Activated CD4-positive, alpha-beta T cell treated with anti-CD3 and anti-CD28 coated beads for 36 hours (primary cell): Measurements from ENCODE around the gene RASA3. TPM values are rescaled to one million over a fixed set of nuclear protein-coding genes. Genes with fewer than 3 reads are reported as not detected.
A peak's percentile ranks its signal among the peaks of the same experiment; 100 is the strongest.

Source experiments
- ATAC-seq: fragments of 200-7000 bp; cut with Tn5 transposase; one replicate; pipeline ENCODE4 v1.10.0; 2021; ENCODE audit warnings: mild to moderate bottlenecking, moderate library complexity
- CTCF ChIA-PET: fragments of 350-600 bp; sonication (Branson Sonifier 250); formaldehyde crosslinking; loops from one replicate; lab custom pipeline; 2021; ENCODE audit warnings: antibody characterized with exemption; lab: Charles Lee
- POLR2A ChIA-PET: fragments of 350-600 bp; sonication (Branson Sonifier 250); formaldehyde crosslinking; loops from one replicate; lab custom pipeline; 2021; ENCODE audit warnings: antibody characterized with exemption, inconsistent platforms; lab: Charles Lee
- DNase-seq: peaks from one replicate; pipeline ENCODE4 v3.0.0-alpha.2; 2020
- H3K27ac Mint-ChIP-seq: one replicate; pipeline ENCODE4 v1.8.0; 2021; ENCODE audit warnings: mixed read lengths
- H3K27me3 Mint-ChIP-seq: one replicate; pipeline ENCODE4 v1.8.0; 2021; ENCODE audit warnings: mixed read lengths
- H3K36me3 Mint-ChIP-seq: one replicate; pipeline ENCODE4 v1.8.0; 2021; ENCODE audit warnings: low read depth, mixed read lengths
- H3K4me1 Mint-ChIP-seq: one replicate; pipeline ENCODE4 v1.8.0; 2021; ENCODE audit warnings: mixed read lengths
- H3K4me3 Mint-ChIP-seq: one replicate; pipeline ENCODE4 v1.8.0; 2021; ENCODE audit warnings: mild to moderate bottlenecking, moderate library complexity, mixed read lengths
- H3K9me3 Mint-ChIP-seq: one replicate; pipeline ENCODE4 v1.8.0; 2021; ENCODE audit warnings: low read depth, mixed read lengths
- intact Hi-C, 2 experiments: fragments of 100-400 bp; cut with DNase I in 1 of 2; cut with micrococcal nuclease in 1 of 2; formaldehyde crosslinking; loops; one replicate each; pipeline versions ENCODE4 v1.14.2 to v1.15.1; 2022 to 2024; cut with DNase I, micrococcal nuclease
- total RNA-seq, 2 experiments: library from RNA; stranded (reverse); gene quantifications; one replicate each; pipeline ENCODE4 v1.2.3, GENCODE V29; 2021

RASA3 gene
- total RNA-seq, 2 experiments from 2014 or later: 33.0 to 34.7 TPM

GRCh38 chr13:113962386-113962785 is 170.0 kb downstream of the RASA3 start:
- H3K4me1 Mint-ChIP-seq: peaks cover 3% of the 10 kb centered on the region
- no peak overlapping the region for H3K27ac Mint-ChIP-seq
- H3K27me3 Mint-ChIP-seq: no peaks in the 10 kb centered on the region
- no peak overlapping the region for H3K4me3 Mint-ChIP-seq
- intact Hi-C loops: no loop called here
- peaks cover 12% of the 10 kb centered on the region for H3K9me3 Mint-ChIP-seq
- ChIA-PET POLR2A (no interaction called here), CTCF (no interaction called here)
- no peak for DNase-seq
- peaks cover 19% of the 10 kb centered on the region for H3K36me3 Mint-ChIP-seq
- no peak for ATAC-seq

DNA sequence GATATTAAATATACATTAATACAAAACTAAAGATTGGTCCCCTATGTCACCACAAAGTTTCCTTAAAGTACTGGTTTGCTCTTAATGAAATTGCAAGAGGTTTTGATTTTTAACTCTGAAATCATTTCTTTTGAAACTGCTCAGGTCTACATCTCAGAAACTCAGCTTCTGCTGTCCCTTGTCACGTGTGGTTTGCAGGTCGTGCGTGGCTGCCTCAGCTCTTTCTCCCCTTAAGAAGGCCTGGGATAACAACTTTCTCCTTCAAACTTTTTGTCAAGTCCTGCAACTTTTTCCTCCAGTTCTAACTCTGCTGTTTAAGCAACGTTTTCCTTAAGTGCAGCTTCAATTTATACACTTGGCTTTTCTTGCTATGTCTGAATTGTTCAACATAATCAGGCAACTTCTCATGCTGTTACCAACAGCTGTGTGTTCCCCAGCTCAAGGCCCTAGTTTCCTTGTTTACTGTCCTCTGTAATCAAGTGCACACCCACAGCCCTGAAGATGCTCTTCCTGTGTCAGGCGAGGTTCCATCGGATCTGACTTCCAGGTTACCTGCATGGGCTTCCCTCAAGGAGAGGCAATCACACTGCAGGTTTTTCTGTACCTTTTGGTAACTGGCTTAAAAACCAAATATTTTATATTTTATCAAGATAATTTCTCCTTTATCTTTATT is 172.0 kb downstream of the RASA3 start:
- intact Hi-C loops: no loop called here
- H3K9me3 Mint-ChIP-seq: peaks cover 12% of the 10 kb centered on the region
- CTCF ChIA-PET: interaction anchor here (1.1 to 1.3 kb wide), 2 partner anchors 266 kb away, joined by 3 read pairs; no protein-coding TSS in a partner anchor
- H3K4me1 Mint-ChIP-seq: peaks cover 3% of the 10 kb centered on the region
- ATAC-seq (no peak), DNase-seq (no peak)
- peaks cover 31% of the 10 kb centered on the region for H3K36me3 Mint-ChIP-seq
- POLR2A ChIA-PET: no interaction called here
- H3K4me3 Mint-ChIP-seq: no peak overlapping the region
- no peak overlapping the region for H3K27ac Mint-ChIP-seq
- no peaks in the 10 kb centered on the region for H3K27me3 Mint-ChIP-seq

- H3K27me3 Mint-ChIP-seq: no peaks in the 10 kb centered on the region
- peaks cover 37% of the 10 kb centered on the region for H3K36me3 Mint-ChIP-seq
- intact Hi-C loops: no loop called here
- CTCF ChIA-PET: interaction anchor here (1.1 kb wide), 1 partner anchor 267 kb away, joined by 3 read pairs; no protein-coding TSS in a partner anchor
- H3K4me3 Mint-ChIP-seq: no peak overlapping the region
- peaks cover 3% of the 10 kb centered on the region for H3K4me1 Mint-ChIP-seq
- DNase-seq (no peak), ATAC-seq (peak; percentile 72)
- H3K27ac Mint-ChIP-seq: no peak overlapping the region
- peaks cover 12% of the 10 kb centered on the region for H3K9me3 Mint-ChIP-seq
- POLR2A ChIA-PET: no interaction called here
Measured at GRCh38 chr13:113959198-113959597, 173.2 kb downstream of the RASA3 start.

GRCh38 chr13:113958373-113958772 is 174.1 kb downstream of the RASA3 start:
- DNase-seq (no peak), ATAC-seq (no peak)
- H3K27me3 Mint-ChIP-seq: no peaks in the 10 kb centered on the region
- CTCF ChIA-PET: no interaction called here
- no peak overlapping the region for H3K4me3 Mint-ChIP-seq
- peaks cover 37% of the 10 kb centered on the region for H3K36me3 Mint-ChIP-seq
- H3K4me1 Mint-ChIP-seq: peaks cover 3% of the 10 kb centered on the region
- peaks cover 12% of the 10 kb centered on the region for H3K9me3 Mint-ChIP-seq
- POLR2A ChIA-PET: no interaction called here
- H3K27ac Mint-ChIP-seq: no peak overlapping the region
- intact Hi-C loops: no loop called here

DNA sequence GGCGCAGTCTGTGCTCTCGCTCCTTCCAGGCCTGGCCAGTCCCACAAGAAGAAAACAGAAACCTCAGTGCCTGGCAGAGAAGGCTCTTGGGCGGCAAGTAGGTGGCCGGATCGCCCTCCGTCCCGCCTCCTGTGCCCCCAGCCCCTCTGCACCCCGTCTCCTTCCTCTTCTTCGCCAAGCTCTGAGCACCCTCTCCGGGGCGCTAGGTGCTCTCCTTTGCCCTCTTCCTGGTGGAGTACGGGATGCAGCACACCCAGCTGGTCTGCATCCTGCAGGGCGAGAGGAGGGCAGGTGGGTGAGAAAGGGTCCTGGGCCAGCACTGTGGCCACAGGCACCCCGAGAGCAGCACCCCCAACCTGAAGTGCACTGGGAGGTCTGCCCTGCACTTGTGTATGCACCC is 175.9 kb downstream of the RASA3 start:
- ATAC-seq (no peak), DNase-seq (no peak)
- H3K36me3 Mint-ChIP-seq: peaks cover 37% of the 10 kb centered on the region
- H3K27me3 Mint-ChIP-seq: no peaks in the 10 kb centered on the region
- POLR2A ChIA-PET: no interaction called here
- CTCF ChIA-PET: no interaction called here
- intact Hi-C loops: no loop called here
- H3K27ac Mint-ChIP-seq: no peak overlapping the region
- peaks cover 6% of the 10 kb centered on the region for H3K4me1 Mint-ChIP-seq
- peaks cover 12% of the 10 kb centered on the region for H3K9me3 Mint-ChIP-seq
- H3K4me3 Mint-ChIP-seq: no peak overlapping the region

DNA sequence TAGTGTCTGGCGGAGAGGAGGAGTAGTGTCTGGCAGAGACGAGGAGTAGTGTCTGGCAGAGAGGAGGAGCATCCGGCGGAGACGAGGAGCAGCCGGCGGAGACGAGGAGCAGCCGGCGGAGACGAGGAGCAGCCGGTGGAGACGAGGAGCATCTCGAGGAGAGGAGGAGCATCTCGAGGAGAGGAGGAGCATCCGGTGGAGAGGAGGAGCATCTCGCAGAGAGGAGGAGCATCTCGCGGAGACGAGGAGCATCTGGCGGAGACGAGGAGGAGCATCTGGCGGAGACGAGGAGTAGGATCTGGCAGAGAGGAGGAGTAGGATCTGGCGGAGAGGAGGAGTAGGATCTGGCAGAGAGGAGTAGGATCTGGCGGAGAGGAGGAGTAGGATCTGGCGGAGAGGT is 176.7 kb downstream of the RASA3 start:
- Mint-ChIP-seq H3K36me3 (peaks cover 37% of the 10 kb centered on the region), H3K27ac (no peak overlapping the region), H3K4me3 (no peak overlapping the region), H3K27me3 (no peaks in the 10 kb centered on the region), H3K9me3 (peaks cover 12% of the 10 kb centered on the region), H3K4me1 (peaks cover 9% of the 10 kb centered on the region)
- intact Hi-C loops: no loop called here
- ATAC-seq: no peak
- ChIA-PET POLR2A (no interaction called here), CTCF (no interaction called here)
- no peak for DNase-seq

- H3K36me3 Mint-ChIP-seq: peaks cover 33% of the 10 kb centered on the region
- peaks cover 9% of the 10 kb centered on the region for H3K4me1 Mint-ChIP-seq
- intact Hi-C loops: no loop called here
- POLR2A ChIA-PET: no interaction called here
- no peak for ATAC-seq
- no peak for DNase-seq
- no peak overlapping the region for H3K27ac Mint-ChIP-seq
- H3K27me3 Mint-ChIP-seq: no peaks in the 10 kb centered on the region
- no peak overlapping the region for H3K4me3 Mint-ChIP-seq
- peaks cover 9% of the 10 kb centered on the region for H3K9me3 Mint-ChIP-seq
- CTCF ChIA-PET: no interaction called here
Measured at GRCh38 chr13:113955235-113955634, 177.2 kb downstream of the RASA3 start.

DNA sequence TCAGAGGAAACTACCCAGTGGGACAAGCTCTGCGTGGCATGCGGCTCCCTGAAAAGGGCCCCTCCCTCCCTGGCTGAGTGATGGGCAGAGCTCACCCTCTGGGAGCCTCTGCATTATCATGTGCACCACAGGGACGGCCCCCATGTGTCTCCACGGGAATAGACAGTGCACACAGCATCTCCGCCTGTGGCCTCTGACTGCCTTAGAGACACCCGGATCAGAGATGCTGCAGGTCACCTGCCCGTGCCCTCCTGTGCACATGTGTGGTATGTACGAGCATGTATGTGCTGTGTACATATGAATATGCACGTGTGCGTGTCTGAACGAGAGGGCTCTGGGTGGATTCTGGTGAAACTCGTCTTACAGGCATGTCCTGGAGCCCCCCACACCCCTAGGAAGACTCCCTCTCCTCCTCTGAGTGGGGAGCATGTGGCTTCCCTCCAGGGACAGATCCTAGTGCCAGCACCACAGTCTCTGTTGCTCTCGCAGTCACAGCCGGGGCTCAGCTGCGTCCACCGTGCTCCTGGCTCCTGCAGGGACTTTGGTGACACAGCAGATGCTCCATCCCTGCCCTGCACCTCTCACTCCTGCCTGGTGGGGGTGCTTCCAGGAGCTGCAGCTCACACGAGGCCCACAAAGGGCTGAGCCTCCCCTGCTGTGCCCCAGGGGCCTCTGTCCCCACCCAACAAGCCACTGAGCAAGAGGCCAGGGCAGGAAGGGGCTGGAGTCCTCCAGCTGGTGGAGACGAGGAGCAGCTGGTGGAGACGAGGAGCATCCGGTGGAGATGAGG is 178.2 kb downstream of the RASA3 start:
- ChIA-PET CTCF (interaction anchor here (0.6 to 0.8 kb wide), 2 partner anchors 11 to 321 kb away, joined by 3 read pairs; no protein-coding TSS in a partner anchor), POLR2A (no interaction called here)
- H3K36me3 Mint-ChIP-seq: peaks cover 26% of the 10 kb centered on the region
- H3K27me3 Mint-ChIP-seq: no peaks in the 10 kb centered on the region
- no peak overlapping the region for H3K4me3 Mint-ChIP-seq
- H3K27ac Mint-ChIP-seq: no peak overlapping the region
- intact Hi-C loops: no loop called here
- no peak for ATAC-seq
- peaks cover 8% of the 10 kb centered on the region for H3K4me1 Mint-ChIP-seq
- H3K9me3 Mint-ChIP-seq: peaks cover 3% of the 10 kb centered on the region
- no peak for DNase-seq

DNA sequence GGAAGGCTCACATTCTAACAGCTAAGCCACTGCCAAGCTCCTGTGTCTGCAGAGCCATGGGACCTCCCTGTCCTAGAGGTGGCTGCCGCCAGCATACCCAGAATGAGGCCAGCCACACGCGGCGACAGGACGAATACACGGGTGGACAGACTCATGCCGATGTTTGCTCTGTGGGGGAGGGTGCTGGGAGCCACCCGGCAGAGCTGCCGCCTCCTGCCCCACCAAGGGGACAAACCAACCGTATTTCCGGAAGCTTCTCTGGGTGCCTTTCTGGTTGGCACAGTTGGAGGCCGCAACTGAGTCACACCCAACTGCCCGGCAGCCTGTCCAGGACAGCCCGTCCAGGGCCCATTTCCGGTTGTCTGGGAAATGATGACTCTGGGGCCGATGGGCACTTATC is 178.9 kb downstream of the RASA3 start:
- Mint-ChIP-seq H3K36me3 (peaks cover 22% of the 10 kb centered on the region), H3K27ac (no peak overlapping the region), H3K4me3 (no peak overlapping the region), H3K4me1 (peaks cover 6% of the 10 kb centered on the region), H3K9me3 (no peaks in the 10 kb centered on the region), H3K27me3 (no peaks in the 10 kb centered on the region)
- intact Hi-C loops: no loop called here
- CTCF ChIA-PET: interaction anchor here (0.8 kb wide), 1 partner anchor 10 kb away, joined by 3 read pairs; no protein-coding TSS in a partner anchor
- ATAC-seq (no peak), DNase-seq (no peak)
- POLR2A ChIA-PET: no interaction called here

DNA sequence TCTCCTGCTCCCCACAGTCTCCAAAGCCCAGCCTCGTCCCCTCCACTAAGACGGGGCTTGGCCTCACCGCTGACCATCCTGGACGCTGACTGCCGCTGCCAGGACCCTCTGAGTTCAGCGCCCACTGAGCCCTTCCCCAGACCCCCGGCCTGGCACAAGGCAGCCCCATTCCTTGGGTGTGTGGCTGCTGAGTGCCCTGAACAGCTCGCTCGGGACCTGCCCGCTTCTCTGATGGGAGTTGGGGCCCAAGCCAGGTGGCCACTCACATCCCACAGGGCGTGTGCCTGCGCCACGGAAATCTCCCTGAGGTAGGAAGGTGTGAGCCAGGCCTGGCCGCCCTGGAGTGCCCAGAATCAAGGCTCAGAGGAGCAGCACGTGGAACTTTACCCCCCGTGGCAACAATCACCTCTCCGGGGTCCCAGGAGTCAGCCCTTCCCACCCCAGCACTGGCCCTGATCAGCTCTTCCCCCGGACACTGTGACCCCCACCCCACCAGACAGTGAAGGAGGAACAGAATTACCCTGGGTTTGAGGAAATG is 179.4 kb downstream of the RASA3 start:
- peaks cover 22% of the 10 kb centered on the region for H3K36me3 Mint-ChIP-seq
- H3K4me3 Mint-ChIP-seq: no peak overlapping the region
- CTCF ChIA-PET: interaction anchor here (0.8 kb wide), 1 partner anchor 10 kb away, joined by 3 read pairs; no protein-coding TSS in a partner anchor
- H3K4me1 Mint-ChIP-seq: peaks cover 6% of the 10 kb centered on the region
- no peaks in the 10 kb centered on the region for H3K27me3 Mint-ChIP-seq
- no peaks in the 10 kb centered on the region for H3K9me3 Mint-ChIP-seq
- intact Hi-C loops: no loop called here
- no peak overlapping the region for H3K27ac Mint-ChIP-seq
- POLR2A ChIA-PET: no interaction called here
- DNase-seq: no peak
- no peak for ATAC-seq

DNA sequence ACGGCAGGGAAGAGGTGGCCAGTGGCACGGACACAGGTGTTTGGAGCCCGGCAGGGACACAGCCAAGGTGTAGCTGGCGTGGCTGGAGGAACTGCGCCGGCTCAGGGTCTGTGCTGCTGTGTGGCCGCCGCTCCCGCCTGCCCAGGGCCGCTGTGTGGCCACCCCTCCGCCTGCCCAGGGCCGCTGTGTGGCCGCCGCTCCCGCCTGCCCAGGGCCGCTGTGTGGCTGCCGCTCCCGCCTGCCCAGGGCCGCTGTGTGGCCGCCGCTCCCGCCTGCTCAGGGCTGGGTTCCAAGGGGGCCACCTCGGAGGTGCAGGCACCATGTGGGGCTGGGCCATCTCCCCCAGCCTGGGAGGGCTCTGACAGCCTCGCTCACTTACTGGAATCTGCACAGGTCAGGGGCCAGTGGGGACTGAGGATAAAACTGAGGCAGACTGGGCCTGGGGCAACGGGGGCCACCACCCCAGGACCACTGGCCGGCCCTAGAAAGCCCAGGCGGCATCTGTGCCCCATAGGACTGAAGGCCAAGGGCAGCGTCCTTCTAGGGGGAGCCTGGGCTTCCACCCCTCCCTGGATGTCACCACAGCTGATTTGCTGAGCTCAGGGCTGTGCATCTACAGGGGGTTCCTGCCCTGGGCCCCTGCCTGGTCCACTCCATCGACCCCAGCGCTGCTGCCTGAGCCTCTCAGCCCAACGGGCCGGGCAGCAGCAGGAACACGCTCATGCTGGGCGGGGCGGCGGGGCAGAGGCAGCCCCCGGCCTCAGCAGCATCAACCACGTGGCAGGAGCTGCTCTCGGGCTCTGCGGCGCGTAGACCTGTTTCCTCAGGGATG is 180.1 kb downstream of the RASA3 start:
- ATAC-seq (no peak), DNase-seq (no peak)
- ChIA-PET POLR2A (interaction anchor here (0.6 kb wide), 1 partner anchor 283 kb away, joined by 3 read pairs; no protein-coding TSS in a partner anchor), CTCF (interaction anchor here (0.5 kb wide), 1 partner anchor 97 kb away, joined by 3 read pairs; no protein-coding TSS in a partner anchor)
- H3K4me1 Mint-ChIP-seq: peaks cover 6% of the 10 kb centered on the region
- H3K36me3 Mint-ChIP-seq: peaks cover 18% of the 10 kb centered on the region
- no peak overlapping the region for H3K4me3 Mint-ChIP-seq
- intact Hi-C loops: no loop called here
- H3K27me3 Mint-ChIP-seq: no peaks in the 10 kb centered on the region
- H3K27ac Mint-ChIP-seq: no peak overlapping the region
- H3K9me3 Mint-ChIP-seq: no peaks in the 10 kb centered on the region
